ENCODE data around the gene REM1. TPM values are rescaled to one million over a fixed set of nuclear protein-coding genes. Genes with fewer than 3 reads are reported as not detected.
"Not testable (repeated sequence)": the region's sequence is repeated elsewhere in the genome, so short reads cannot be mapped to it uniquely, and the experiment has no call there.

Gene REM1, protein sequence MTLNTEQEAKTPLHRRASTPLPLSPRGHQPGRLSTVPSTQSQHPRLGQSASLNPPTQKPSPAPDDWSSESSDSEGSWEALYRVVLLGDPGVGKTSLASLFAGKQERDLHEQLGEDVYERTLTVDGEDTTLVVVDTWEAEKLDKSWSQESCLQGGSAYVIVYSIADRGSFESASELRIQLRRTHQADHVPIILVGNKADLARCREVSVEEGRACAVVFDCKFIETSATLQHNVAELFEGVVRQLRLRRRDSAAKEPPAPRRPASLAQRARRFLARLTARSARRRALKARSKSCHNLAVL
- total RNA-seq: not detected in 3 replicates
- long read RNA-seq: 0 reads

DNA sequence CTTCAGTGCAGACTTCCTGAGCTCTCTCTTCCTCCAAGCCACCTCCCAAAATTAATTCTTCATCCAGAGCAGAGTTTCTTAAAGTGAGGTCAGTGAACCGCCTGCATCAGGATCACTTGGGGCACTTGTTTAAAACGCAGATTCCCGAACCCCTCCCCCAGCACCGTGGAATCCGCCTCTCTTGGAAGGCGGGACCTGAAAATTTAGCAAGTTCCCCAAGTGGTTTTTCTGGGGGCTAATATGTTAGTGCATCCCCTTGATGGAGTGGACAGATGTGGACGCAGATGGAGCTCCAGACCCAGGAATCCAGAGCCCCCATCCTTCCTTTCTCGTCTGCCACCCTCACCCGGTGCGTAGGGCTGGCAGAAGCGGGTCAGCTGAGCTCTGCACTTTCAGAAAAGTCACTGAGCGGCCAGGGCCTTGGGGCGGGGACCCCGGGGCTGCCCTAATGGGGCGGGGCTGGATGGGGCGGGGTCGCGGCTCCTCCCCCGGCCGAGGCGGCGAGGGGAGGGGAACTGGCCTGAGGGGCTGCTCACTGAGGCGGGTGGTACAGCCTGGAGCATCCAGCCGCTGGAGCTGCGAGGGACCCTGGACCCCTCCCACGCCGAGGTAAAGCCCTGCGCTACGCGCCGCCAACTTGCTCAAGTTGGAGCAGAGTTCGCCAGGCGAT, at the start of gene REM1, which contains the start of gene DEFB124:
Gene REM1 (plus strand): TSS at position 531 of the 670 bp plus-strand sequence. CDS start 1,158 bp downstream, outside the sequence.
Gene DEFB124 (minus strand): TSS at position 370 of the 670 bp plus-strand sequence. CDS start 2,114 bp downstream, outside the sequence.
- no peaks in the 10 kb centered on the region for H3K4me1 Mint-ChIP-seq (ENCODE audit: low read depth)
- DNase-seq (ENCODE audit: low spot score): no peak
- H3K36me3 Mint-ChIP-seq (ENCODE audit: low read depth): no peaks in the 10 kb centered on the region
- TF ChIP-seq, protein P1, sequence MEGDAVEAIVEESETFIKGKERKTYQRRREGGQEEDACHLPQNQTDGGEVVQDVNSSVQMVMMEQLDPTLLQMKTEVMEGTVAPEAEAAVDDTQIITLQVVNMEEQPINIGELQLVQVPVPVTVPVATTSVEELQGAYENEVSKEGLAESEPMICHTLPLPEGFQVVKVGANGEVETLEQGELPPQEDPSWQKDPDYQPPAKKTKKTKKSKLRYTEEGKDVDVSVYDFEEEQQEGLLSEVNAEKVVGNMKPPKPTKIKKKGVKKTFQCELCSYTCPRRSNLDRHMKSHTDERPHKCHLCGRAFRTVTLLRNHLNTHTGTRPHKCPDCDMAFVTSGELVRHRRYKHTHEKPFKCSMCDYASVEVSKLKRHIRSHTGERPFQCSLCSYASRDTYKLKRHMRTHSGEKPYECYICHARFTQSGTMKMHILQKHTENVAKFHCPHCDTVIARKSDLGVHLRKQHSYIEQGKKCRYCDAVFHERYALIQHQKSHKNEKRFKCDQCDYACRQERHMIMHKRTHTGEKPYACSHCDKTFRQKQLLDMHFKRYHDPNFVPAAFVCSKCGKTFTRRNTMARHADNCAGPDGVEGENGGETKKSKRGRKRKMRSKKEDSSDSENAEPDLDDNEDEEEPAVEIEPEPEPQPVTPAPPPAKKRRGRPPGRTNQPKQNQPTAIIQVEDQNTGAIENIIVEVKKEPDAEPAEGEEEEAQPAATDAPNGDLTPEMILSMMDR (IDR thresholded peaks at IDR 0.05): no peak
- H3K9me3 Mint-ChIP-seq (ENCODE audit: low read depth): no peaks in the 10 kb centered on the region
- H3K4me3 Mint-ChIP-seq (ENCODE audit: unreplicated experiment): no peak within 1 kb of the TSS
- H3K27ac Mint-ChIP-seq (ENCODE audit: unreplicated experiment): no peak within 1 kb of the TSS
- H3K27me3 Mint-ChIP-seq (ENCODE audit: low read depth): peaks cover 22% of the 10 kb centered on the region

DNA sequence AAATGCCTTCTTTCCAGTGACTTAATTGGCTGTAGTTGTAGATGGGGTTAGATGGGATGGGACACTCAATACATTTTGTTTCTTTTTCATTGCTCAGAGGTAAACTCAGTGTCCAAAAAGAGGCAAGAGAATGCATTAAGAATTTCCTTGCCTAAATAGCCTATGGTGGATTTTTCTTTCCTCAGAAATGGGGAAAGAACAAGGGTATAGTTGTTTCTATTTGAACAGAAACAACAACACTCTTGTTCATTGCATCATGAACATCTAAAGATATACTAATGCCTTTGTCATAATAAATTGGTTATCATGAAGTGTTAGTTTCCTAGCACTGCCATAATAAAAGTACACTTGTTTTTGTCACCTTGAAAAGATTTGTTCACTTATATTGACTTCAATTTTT, 49.3 kb upstream of the REM1 start:
- H3K36me3 Mint-ChIP-seq (ENCODE audit: low read depth): no peaks in the 10 kb centered on the region
- no peaks in the 10 kb centered on the region for H3K4me1 Mint-ChIP-seq (ENCODE audit: low read depth)
- H3K9me3 Mint-ChIP-seq (ENCODE audit: low read depth): peaks cover 5% of the 10 kb centered on the region
- no peak for DNase-seq (ENCODE audit: low spot score)
- H3K4me3 Mint-ChIP-seq (ENCODE audit: unreplicated experiment): no peak overlapping the region
- peaks cover 29% of the 10 kb centered on the region for H3K27me3 Mint-ChIP-seq (ENCODE audit: low read depth)
- H3K27ac Mint-ChIP-seq (ENCODE audit: unreplicated experiment): no peak overlapping the region
- TF ChIP-seq, protein P1 (IDR thresholded peaks at IDR 0.05): no peak

DNA sequence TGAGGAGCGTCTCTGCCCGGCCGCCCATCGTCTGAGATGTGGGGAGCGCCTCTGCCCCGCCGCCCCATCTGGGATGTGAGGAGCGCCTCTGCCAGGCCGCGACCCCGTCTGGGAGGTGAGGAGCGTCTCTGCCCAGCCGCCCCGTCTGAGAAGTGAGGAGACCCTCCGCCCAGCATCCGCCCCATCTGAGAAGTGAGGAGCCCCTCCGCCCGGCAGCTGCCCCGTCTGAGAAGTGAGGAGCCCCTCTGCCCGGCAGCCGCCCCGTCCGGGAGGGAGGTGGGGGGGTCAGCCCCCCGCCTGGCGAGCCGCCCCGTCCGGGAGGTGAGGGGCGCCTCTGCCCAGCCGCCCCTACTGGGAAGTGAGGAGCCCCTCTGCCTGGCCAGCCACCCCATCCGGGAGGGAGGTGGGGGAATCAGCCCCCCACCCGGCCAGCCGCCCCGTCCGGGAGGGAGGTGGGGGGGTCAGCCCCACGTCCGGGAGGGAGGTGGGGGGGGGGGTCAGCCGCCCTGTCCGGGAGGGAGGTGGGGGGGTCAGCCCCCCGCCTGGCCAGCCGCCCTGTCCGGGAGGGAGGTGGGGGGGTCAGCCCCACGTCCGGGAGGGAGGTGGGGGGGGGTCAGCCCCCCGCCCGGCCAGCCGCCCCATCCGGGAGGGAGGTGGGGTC, 48.1 kb upstream of the REM1 start:
- H3K36me3 Mint-ChIP-seq (ENCODE audit: low read depth); DNase-seq (ENCODE audit: low spot score); H3K4me3 Mint-ChIP-seq (ENCODE audit: unreplicated experiment); H3K27ac Mint-ChIP-seq (ENCODE audit: unreplicated experiment); H3K9me3 Mint-ChIP-seq (ENCODE audit: low read depth); H3K4me1 Mint-ChIP-seq (ENCODE audit: low read depth): not testable (repeated sequence)
- peaks cover 32% of the 10 kb centered on the region for H3K27me3 Mint-ChIP-seq (ENCODE audit: low read depth)

DNA sequence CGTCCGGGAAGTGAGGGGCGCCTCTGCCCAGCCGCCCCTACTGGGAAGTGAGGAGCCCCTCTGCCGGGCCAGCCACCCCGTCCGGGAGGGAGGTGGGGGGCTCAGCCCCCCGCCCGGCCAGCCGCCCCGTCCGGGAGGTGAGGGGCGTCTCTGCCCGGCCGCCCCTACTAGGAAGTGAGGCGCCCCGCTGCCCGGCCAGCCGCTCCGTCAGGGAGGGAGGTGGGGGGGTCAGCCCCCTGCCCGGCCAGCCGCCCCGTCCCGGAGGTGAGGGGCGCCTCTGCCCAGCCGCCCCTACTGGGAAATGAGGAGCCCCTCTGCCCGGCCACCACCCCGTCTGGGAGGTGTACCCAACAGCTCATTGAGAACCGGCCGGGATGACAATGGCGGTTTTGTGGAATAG, 47.5 kb upstream of the REM1 start:
- not testable (repeated sequence) for H3K36me3 Mint-ChIP-seq (ENCODE audit: low read depth); H3K9me3 Mint-ChIP-seq (ENCODE audit: low read depth); DNase-seq (ENCODE audit: low spot score); H3K4me1 Mint-ChIP-seq (ENCODE audit: low read depth); H3K4me3 Mint-ChIP-seq (ENCODE audit: unreplicated experiment); H3K27ac Mint-ChIP-seq (ENCODE audit: unreplicated experiment)
- peaks cover 34% of the 10 kb centered on the region for H3K27me3 Mint-ChIP-seq (ENCODE audit: low read depth)

DNA sequence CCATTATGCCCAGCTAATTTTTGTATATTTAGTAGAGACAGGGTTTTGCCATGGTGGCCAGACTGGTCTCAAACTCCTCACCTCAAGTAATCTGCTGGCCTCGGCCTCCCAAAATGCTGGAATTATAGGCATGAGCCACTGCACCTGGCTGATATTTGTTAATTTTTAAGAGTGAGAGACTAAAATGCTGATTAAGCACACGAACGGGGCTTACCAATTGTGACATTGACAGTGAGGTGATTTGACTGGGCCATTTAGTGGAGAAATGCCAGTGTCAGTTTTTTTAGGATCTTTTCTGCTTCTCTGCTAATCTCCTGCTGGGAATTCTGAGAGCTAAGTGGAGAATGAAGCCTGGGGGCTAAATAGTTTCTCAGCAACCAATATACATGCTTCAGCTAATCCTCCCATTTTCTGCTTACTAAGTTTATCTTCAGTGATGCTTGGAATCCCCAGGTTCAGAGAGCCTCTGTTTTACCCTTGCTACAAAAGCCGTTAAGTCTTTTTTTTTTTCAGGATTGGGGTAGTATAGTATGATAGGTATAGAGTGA, 44.4 kb upstream of the REM1 start:
- H3K27ac Mint-ChIP-seq (ENCODE audit: unreplicated experiment): no peak overlapping the region
- H3K27me3 Mint-ChIP-seq (ENCODE audit: low read depth): peaks cover 30% of the 10 kb centered on the region
- no peak overlapping the region for H3K4me3 Mint-ChIP-seq (ENCODE audit: unreplicated experiment)
- no peak for DNase-seq (ENCODE audit: low spot score)
- H3K9me3 Mint-ChIP-seq (ENCODE audit: low read depth): peaks cover 5% of the 10 kb centered on the region
- TF ChIP-seq, protein P1 (IDR thresholded peaks at IDR 0.05): no peak
- H3K4me1 Mint-ChIP-seq (ENCODE audit: low read depth): no peaks in the 10 kb centered on the region
- H3K36me3 Mint-ChIP-seq (ENCODE audit: low read depth): no peaks in the 10 kb centered on the region

All from chondrocyte (in vitro differentiated cells).